ENCODE results near the gene DSG2.

DNA sequence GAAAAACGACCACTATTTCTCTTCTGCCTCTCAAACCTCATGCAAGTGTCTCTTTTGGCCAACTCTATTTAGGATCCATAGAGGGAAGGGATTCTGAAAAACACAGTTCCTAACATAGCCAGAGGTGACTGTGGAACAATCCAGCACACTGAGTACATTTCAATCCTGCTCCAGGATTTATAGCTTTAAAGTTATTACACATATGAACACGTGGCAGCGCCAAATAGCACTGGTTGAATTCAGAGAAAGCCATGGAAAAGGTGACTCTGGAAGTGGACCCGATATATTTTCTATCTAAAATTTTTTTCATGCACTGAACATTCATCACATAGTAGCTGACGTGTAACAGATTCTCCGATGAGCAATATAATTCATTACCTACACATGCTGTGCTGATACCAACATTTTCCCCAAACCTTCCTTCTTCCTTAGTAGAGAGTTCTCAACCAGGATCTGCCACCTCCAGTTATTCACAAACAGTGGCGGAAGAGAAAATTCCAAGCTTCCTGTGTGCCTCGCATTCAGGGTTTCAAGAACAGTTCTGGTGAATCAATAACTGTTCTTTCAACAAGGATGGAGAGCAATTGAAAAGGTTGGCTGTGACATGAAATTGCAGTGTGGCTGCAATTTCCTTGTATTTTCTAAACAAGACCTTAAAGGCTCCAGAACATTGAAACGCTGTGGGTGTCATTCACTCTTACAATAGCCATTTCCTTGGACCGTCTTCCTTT, 68.0 kb downstream of the DSG2 start:
- TF ChIP-seq CTCF (conservative IDR thresholded peaks at IDR 0.05; ENCODE audit: low read depth, low read length) (no peak), EZH2 (IDR thresholded peaks at IDR 0.05; ENCODE audit: borderline replicate concordance, low read depth, low read length, poor library complexity, severe bottlenecking) (no peak)

Measured in A673 (cell line).